GM18951 (cell line): ENCODE results near the gene GASK1A.

ENCODE experiments used
- POLR2A ChIP-seq: IDR thresholded peaks from 4 replicates; pipeline ENCODE4 v1.6.1; 2011; ENCODE audit warnings: mild to moderate bottlenecking; ENCODE audit not compliant: insufficient read length, insufficient read depth; ENCODE audit errors: extremely low read depth
- in situ Hi-C: fragments of 300-500 bp; cut with MboI; formaldehyde crosslinking; loops from one replicate; pipeline ENCODE4 v1.12.0; 2022; ENCODE audit warnings: low sequenced_read_pairs, mixed read lengths, inconsistent platforms; ENCODE audit not compliant: unreplicated experiment

GASK1A gene

DNA sequence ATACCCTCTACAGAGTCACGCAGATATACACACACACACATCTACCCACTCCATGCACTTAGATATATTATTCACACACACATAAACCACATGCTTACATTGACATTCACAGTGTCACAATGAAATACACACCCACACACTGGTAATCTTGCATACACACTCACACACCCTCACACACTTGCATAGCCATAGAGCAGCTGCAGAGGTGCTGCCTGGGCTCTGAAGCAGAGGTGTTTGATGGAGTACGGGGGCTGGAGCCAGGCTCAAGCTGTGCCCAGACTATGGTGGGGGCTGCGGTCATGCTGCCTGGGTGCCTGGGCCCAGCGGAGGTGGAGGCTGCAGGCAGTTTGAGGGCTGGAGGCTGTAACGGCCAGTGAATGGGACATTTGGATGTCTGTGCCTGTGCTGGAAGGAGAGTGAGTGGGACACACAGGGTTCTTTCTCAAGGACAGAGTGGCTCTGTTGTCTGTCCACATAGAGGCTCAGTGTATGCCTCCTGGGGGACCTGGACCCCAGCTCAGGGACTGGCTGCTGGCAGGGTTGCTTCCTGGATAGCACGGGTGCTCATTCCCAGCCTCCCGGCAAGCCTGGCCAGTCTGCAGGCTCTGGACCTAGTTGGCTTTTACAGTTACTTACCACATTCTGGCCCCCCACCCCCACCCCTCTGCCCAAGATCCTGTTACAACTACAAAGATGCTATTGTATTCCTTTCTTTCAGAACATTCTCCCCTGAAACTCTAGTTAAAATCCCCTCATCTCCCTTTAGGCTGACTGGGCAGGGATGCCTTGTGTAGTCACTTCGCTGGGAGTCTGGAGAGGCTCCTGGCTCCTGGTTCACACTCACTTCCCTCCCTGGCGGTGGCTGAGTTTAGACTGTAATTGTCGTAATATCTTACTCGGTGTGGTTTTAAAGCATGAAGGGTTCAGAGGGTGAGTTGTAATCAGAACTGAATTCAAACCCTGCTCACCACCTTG is 12.5 kb downstream of the GASK1A start:
- in situ Hi-C loops, result no loop called here
- no peak for TF ChIP-seq POLR2A

DNA sequence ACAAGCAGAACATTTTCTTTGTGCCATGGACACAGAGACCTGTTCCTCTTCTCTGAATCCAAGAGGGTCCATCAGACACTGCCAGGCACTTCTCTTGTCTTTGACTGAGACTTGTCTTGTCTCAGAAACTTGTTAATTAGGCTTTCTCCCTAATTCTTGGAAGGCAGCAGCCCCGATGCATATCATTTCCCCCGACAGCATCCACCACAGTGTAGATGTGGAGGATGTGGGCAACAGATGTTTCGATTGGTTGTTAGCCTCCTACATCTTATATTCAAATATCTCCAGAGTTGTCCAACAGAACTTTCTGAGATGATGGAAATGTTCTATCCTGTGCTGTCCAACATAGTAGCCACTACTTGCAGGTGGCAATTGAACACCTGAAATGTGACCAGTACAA is 15.5 kb downstream of the GASK1A start:
- in situ Hi-C loops, result no loop called here
- no peak for TF ChIP-seq POLR2A

DNA sequence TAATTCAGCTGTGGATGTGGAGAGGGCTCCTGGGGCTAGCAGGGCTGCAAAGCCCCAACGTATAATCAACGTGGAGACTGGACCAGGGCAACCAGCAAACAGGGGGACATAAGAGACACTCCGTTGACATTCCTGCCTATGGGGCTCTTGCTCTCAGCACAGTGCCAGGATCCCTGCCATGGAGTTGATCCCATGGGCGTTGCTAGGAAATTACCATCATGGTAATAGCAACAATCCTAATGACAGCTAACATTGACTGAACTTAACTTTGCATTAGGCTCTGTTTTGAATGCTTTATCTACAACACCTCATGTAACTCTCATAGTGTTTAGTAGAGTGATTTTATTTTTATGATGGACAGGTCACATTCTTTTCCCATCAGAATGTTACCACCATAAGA is 16.9 kb downstream of the GASK1A start:
- TF ChIP-seq POLR2A, result no peak
- in situ Hi-C loops, result no loop called here

DNA sequence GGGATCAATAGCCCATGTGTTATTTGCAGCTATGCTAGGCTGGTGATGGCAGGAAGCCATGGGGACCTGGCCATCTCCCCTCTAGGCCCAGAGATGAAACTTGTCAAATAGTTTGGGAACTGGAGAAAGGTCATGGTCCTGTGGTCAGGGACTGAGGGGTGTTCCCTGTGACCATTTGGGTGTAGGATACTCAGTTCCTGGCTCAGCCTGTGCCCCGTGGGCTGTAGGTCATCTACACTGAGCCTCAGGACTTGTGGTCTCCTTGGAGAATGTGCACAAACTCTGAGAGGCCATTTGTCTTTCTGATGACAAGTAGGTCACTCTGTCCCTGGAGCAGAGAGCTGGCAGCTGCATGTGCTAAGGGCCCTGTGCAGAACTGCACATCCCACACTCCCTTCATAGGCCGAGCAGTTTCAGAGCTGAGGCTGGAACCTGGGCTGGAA is 17.5 kb downstream of the GASK1A start:
- TF ChIP-seq POLR2A, result no peak
- in situ Hi-C loops, result no loop called here

DNA sequence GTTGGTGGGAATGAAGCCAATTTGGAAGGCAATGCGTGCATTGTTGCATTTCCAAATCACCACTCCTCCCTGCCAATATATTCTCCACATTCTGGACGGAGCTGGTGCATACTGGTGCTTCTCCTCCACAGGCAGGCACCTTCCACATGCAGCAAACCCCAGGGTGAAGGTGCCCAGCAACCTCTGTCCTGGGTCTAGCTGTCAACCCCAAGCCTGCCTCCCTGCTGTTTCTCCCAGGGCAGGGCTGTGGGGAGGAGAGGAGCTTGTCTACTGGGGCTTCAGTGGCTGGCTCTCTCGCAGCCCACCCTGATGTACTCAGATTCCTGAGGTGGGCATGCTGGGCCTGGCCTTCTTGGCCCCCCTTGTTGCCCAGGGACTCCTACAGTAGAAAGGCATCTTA is 20.1 kb downstream of the GASK1A start:
- in situ Hi-C loops, result no loop called here
- no peak for TF ChIP-seq POLR2A

DNA sequence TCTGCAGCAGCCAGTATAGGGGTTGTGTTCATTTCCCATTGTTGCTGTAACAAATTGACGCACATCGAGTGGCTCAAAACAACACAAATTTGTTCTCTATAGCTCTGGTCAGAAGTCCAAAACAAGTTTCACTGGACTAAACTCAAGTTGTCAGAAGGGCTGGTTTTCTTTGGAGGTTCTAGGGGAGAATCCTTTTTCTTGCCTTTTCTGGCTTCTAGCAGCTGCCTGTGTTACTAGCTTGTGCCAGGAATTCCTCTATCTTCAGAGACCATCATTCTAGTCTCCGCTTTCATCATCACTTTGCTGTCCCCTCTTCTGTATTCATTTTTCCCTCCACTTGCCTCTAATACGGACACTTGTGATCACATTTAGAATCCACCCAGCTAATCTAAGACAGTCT is 20.5 kb downstream of the GASK1A start:
- in situ Hi-C loops, result no loop called here
- TF ChIP-seq POLR2A, result no peak

DNA sequence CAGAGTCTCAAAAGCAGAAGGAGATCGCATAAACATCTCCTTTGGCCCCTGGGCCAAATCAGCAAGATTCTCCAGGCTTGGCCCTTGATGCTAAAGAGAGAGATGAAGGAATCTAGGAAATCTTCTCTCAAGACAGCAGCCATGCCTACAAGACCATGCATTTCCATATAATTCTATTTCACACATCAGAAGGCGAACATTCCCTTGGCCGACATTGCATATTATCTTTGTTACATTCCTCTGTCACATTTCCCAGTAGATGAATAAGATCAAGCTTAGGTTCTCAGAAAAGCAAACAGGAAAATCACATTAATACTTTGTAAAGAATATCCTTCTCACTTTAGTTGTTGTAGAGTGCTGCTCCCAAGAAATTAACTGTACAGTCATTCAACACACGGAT is 21.3 kb downstream of the GASK1A start:
- TF ChIP-seq POLR2A, result no peak
- in situ Hi-C loops, result no loop called here

DNA sequence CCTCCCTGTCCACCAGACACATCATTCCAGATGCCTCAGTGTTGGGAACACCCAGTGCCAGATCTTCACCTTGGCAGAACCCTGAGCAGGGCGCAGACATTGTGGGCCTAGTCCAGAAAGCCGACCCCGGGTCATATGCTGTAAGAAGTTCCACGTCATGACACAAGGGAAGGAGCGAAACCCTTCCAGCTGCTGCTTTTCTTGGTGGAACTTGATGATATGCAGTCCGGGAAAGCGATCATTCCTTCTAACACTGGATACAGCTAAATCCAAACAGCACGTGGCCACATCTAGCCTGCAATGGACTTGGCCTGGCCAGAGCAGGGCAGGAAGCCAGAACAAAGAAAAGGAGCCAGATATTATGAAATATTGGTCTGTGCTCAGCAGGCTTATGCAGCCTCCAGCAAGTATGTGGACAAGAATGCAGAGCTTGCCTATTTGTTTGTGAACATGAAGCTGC is 22.0 kb downstream of the GASK1A start:
- in situ Hi-C loops, result no loop called here
- no peak for TF ChIP-seq POLR2A

DNA sequence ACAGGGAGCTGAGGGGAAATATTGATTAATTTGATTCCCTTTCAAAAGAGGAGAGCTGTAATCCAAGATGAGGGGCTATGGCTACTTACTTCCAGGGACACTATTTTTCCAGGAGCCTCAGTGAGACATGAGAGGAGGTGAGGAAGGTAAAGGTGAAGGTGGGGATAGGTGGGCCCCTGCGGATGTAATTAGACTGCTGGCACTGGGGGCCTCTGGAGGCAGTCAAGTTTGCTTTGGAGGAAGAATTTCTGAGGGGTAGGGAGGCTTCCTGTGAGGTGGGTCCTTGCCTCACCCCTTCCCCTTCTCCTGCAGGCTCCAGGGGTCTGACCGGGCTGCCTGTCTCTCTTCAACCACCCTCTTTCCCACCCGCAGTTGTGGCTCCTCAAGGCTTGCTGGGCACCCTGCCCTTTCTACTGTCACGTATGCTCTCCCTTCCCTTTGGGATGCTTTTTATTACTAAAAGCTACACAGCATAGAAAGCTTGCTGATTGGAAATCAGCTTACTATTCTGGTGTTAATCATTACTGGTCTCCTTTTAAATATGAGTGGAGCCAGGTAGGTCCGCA is 22.5 kb downstream of the GASK1A start:
- TF ChIP-seq POLR2A, result no peak
- in situ Hi-C loops, result no loop called here

DNA sequence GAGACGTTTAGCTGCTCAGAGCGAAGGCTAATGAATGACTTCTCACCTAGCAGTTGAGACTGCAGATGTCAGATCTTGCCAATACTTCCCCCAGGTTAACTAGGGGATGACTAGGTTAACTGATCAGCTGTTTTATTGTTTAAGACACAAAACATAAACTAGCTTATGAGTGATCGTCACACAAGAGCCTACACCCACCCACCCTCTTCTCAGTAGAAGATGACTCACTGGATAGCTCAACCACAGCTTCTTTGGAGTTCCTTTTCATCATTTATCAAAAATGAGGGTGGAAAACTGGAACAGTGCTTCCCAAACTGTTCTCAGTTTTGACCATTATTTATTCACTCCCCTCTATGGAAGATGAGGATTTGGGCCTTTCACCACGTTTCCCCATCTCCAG is 25.2 kb downstream of the GASK1A start:
- TF ChIP-seq POLR2A, result no peak
- in situ Hi-C loops, result no loop called here

DNA sequence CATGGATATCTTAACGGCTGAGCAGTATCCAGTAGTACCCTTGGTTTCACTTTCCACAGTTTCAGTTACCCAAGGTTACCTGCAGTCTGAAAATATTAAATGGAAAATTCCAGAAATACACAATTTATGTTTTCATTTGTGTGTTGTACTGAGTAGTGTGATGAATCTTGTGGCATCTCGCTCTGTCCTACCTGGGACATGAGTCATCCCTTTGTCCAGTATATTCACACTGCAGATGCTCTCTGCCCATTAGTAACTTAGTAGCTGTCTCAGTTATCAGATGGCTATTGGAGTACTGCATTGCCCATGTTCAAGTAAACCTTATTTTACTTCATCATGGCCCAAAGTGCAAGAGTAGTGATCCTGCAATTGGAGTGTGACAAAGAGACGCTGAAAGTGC is 26.1 kb downstream of the GASK1A start:
- in situ Hi-C loops, result no loop called here
- no peak for TF ChIP-seq POLR2A

DNA sequence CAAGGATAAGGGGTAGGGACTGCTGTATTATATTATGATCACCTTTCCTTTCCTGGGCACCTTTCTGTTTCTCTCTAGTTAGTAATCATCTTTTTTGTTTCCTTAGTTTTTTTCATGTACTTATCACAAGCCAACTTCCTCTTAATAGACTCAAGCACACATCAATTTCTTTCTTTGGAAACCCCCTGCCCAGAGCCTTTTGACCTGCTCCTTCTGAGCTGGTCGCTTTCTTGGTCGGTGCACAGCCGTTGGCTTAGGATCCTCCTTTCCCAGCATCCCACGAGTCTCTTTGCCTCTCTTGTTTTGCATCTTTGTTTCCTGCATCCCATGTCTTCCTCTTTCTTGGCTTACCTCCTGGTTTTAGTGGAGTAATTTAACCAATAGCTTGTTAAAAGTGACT is 26.9 kb downstream of the GASK1A start:
- TF ChIP-seq POLR2A, result no peak
- in situ Hi-C loops, result no loop called here

DNA sequence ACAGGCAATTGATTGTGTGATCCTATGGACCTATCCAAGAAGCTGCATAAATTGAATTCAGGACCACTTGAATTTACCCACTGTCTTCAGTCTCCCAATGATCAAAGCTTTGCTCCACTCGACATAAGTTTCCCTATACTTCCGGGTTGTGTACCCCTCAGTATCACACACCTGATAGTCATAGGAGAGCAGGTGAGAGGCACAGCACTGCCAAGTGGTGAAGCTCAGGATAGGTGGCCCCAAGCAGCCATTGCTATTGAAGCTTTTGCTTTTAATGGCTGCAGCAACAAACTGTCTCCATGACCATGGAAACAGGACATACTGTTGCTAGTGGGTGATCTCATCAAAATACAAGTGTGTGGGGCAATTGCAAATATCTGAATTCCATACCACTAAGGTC is 27.7 kb downstream of the GASK1A start:
- no peak for TF ChIP-seq POLR2A
- in situ Hi-C loops, result no loop called here

DNA sequence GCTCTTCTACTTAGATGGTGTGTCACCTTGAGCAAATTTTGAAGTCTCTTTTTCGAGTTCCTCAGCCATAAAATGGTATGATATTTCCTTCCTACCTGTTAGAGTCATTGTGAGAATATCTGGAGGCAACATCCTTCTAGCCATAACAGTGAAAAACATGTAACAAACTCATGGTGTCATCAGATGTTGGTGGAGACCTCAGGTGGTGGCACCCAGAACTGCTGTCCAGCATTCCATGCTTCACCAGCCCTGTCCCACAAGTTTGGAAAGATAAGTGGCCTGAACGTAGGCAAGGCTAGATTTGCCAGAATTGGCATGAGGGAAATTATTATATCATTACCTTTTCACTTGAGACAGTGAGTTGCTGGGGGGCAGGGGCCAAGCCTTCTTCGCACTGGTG is 30.4 kb downstream of the GASK1A start:
- TF ChIP-seq POLR2A, result no peak
- in situ Hi-C loops, result no loop called here
